GM23338 (cell line): ENCODE measurements around the gene DCDC1. TPM values are rescaled to one million over a fixed set of nuclear protein-coding genes. Genes with fewer than 3 reads are reported as not detected.

ENCODE experiments used
- ATAC-seq: fragments of 200-7000 bp; cut with Tn5 transposase; 3 replicates; pipeline ENCODE4 v1.9.1; 2020
- DNase-seq: peaks from one replicate; pipeline ENCODE4 v3.0.0-alpha.2; 2015; ENCODE audit warnings: low spot score
- H2AFZ ChIP-seq: fragments of 200-600 bp; sonication (generic); 2 replicates; pipeline ENCODE4 v1.8.0; 2016; ENCODE audit warnings: antibody characterized with exemption, mild to moderate bottlenecking, moderate library complexity
- H3F3A ChIP-seq: fragments of 200-600 bp; sonication (generic); replicated peaks from 2 replicates; pipeline ENCODE4 v1.8.0; 2017; ENCODE audit warnings: antibody characterized with exemption, mixed run types, low read depth
- H3K27ac ChIP-seq: fragments of 200-600 bp; sonication (generic); 2 replicates; pipeline ENCODE4 v1.6.1; 2016; ENCODE audit warnings: low read depth
- H3K27me3 ChIP-seq: fragments of 200-600 bp; sonication (generic); 2 replicates; pipeline ENCODE4 v1.8.0; 2016; ENCODE audit warnings: mild to moderate bottlenecking, mixed run types, moderate library complexity; ENCODE audit not compliant: insufficient read depth
- H3K36me3 ChIP-seq: fragments of 200-600 bp; sonication (generic); 2 replicates; pipeline ENCODE4 v1.8.0; 2016; ENCODE audit warnings: mild to moderate bottlenecking; ENCODE audit not compliant: insufficient read depth
- H3K4me1 ChIP-seq: fragments of 200-600 bp; sonication (generic); 2 replicates; pipeline ENCODE4 v1.8.0; 2016; ENCODE audit warnings: mild to moderate bottlenecking, moderate library complexity; ENCODE audit not compliant: insufficient read depth
- H3K4me2 ChIP-seq: fragments of 200-600 bp; sonication (generic); 2 replicates; pipeline ENCODE4 v1.7.1; 2017; ENCODE audit warnings: mixed run types
- H3K4me3 ChIP-seq: fragments of 200-600 bp; sonication (generic); 2 replicates; pipeline ENCODE4 v1.6.1; 2016; ENCODE audit warnings: mixed run types
- H3K79me2 ChIP-seq: fragments of 200-600 bp; sonication (generic); replicated peaks from 2 replicates; pipeline ENCODE4 v1.8.0; 2017; ENCODE audit warnings: mild to moderate bottlenecking; ENCODE audit not compliant: insufficient read depth
- H3K9me2 ChIP-seq: fragments of 200-600 bp; sonication (generic); 2 replicates; pipeline ENCODE4 v1.8.0; 2017; ENCODE audit not compliant: insufficient read depth
- H4K20me1 ChIP-seq: fragments of 200-600 bp; sonication (generic); replicated peaks from 2 replicates; pipeline ENCODE4 v1.8.0; 2017; ENCODE audit warnings: mild to moderate bottlenecking; ENCODE audit not compliant: insufficient read depth
- H3K27ac Mint-ChIP-seq: 2 replicates; pipeline ENCODE4 v1.8.0; 2020; ENCODE audit warnings: inconsistent platforms, mild to moderate bottlenecking, moderate library complexity, mixed read lengths
- H3K27me3 Mint-ChIP-seq: 3 replicates; pipeline ENCODE4 v1.8.0; 2022; ENCODE audit warnings: low read depth, mild to moderate bottlenecking, moderate library complexity, mixed read lengths, inconsistent platforms; ENCODE audit not compliant: insufficient read depth, poor library complexity
- H3K36me3 Mint-ChIP-seq: 3 replicates; pipeline ENCODE4 v1.8.0; 2021; ENCODE audit warnings: low read depth, mild to moderate bottlenecking, inconsistent platforms, moderate library complexity, mixed read lengths
- H3K4me1 Mint-ChIP-seq: 3 replicates; pipeline ENCODE4 v1.8.0; 2020; ENCODE audit warnings: mild to moderate bottlenecking, inconsistent platforms, mixed read lengths
- H3K4me3 Mint-ChIP-seq: 3 replicates; pipeline ENCODE4 v1.8.0; 2021; ENCODE audit warnings: moderate library complexity, mild to moderate bottlenecking, inconsistent platforms, mixed read lengths
- H3K9me3 Mint-ChIP-seq: 3 replicates; pipeline ENCODE4 v1.8.0; 2020; ENCODE audit warnings: moderate library complexity, mild to moderate bottlenecking, inconsistent platforms, mixed read lengths
- CREB1 ChIP-seq: fragments of 250-450 bp; sonication (Bioruptor Pico); IDR thresholded peaks from 2 replicates; pipeline ENCODE4 v1.5.0; 2020; ENCODE audit warnings: low read depth, mild to moderate bottlenecking, moderate library complexity
- CTCF ChIP-seq, 2 experiments: fragments of 200-600 bp in 1 of 2; sonication (generic) in 1 of 2; conservative IDR thresholded peaks; 2 replicates each; pipeline versions ENCODE4 v1.5.1 to v1.6.1; 2016 to 2017; ENCODE audit warnings: antibody characterized with exemption in 2 of 2, low read depth in 2 of 2, mild to moderate bottlenecking in 2 of 2, moderate library complexity in 1 of 2
- EZH2phosphoT487 ChIP-seq: fragments of 200-600 bp; sonication (generic); IDR thresholded peaks from one replicate; pipeline ENCODE4 v1.8.1; 2018; ENCODE audit warnings: antibody characterized with exemption; ENCODE audit not compliant: unreplicated experiment
- NANOG ChIP-seq: IDR thresholded peaks from 2 replicates; pipeline ENCODE4 v1.6.1; 2016; ENCODE audit warnings: antibody characterized with exemption, borderline replicate concordance
- ZNF114 ChIP-seq: fragments of 250-450 bp; sonication (Bioruptor Pico); IDR thresholded peaks from 2 replicates; pipeline ENCODE4 v1.5.0; 2020; ENCODE audit warnings: mild to moderate bottlenecking, moderate library complexity
- ZNF331 ChIP-seq: fragments of 250-450 bp; sonication (Bioruptor Pico); IDR thresholded peaks from 2 replicates; pipeline ENCODE4 v1.5.0; 2020; ENCODE audit warnings: low read depth, mild to moderate bottlenecking, moderate library complexity
- polyA plus RNA-seq: library from polyadenylated mRNA; unstranded; fragments of >200 nt; fragmentation: Nextera tagmentation; extraction: Ambion mirVana; gene quantifications from 2 replicates; pipeline ENCODE4 v1.2.1, GENCODE V29; 2016
- total RNA-seq: library from RNA; depleted of rRNA; stranded (reverse); fragments of >200 nt; shearing (Covaris generic); gene quantifications from 2 replicates; pipeline ENCODE4 v1.2.3, GENCODE V29; 2014
- TF ChIP-seq, protein P1 (sequence below): IDR thresholded peaks from 2 replicates; pipeline ENCODE4 v1.6.1; 2016; ENCODE audit warnings: antibody characterized with exemption
- TF ChIP-seq, protein P2 (sequence below): IDR thresholded peaks from one replicate; pipeline ENCODE4 v1.6.1; 2018; ENCODE audit warnings: antibody characterized with exemption; ENCODE audit not compliant: unreplicated experiment

The DCDC1 gene
- total and polyA plus RNA-seq, 2 experiments from 2014 or later: 0.56 to 0.58 TPM

DNA sequence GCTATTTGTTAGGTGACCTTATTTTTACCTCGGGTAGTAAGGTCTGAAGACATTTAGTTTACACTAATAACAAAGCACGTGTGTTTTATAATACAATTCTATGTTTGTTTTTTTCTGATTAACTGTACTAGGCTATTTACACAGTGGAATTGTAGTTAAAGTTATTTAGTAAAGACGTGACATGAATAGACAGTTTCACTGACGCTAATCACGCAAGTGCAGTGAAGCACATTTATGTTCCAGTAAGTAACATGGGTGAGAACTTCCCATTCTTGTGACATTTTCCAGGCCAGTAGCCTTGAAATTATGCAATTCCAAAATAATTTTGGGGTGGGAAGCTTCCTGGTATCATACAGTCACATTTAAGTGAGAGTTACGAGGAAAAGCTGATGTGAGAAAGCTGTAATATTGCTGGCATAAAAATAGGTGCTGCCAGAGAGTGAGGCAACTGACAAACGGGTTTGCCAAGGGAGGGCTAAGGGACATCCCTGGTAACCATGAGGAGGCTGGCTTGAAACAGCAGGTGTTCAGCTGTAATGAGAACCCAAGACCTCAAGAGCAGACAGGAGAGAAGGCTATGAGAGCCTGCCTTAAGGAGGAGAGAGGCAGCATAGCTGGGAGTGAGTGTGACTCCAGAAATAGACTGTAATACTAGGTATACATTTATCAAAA is 378.8 kb downstream of the DCDC1 start:
- H3F3A ChIP-seq: no peaks in the 10 kb centered on the region
- H2AFZ ChIP-seq: no peak overlapping the region
- Mint-ChIP-seq H3K27ac (no peak overlapping the region), H3K9me3 (no peaks in the 10 kb centered on the region), H3K4me3 (no peak overlapping the region), H3K4me1 (no peaks in the 10 kb centered on the region), H3K36me3 (no peaks in the 10 kb centered on the region), H3K27me3 (no peaks in the 10 kb centered on the region)
- H3K79me2 ChIP-seq: no peaks in the 10 kb centered on the region
- no peak for ATAC-seq
- H3K27me3 ChIP-seq: no peaks in the 10 kb centered on the region
- H3K4me2 ChIP-seq: no peak overlapping the region
- DNase-seq: no peak
- no peak overlapping the region for H3K27ac ChIP-seq
- H3K9me2 ChIP-seq: no peaks in the 10 kb centered on the region
- H3K36me3 ChIP-seq: no peaks in the 10 kb centered on the region
- H3K4me1 ChIP-seq: no peaks in the 10 kb centered on the region
- H4K20me1 ChIP-seq: no peaks in the 10 kb centered on the region
- TF ChIP-seq NANOG: no peak
- no peak for TF ChIP-seq ZNF114 (CRISPR knock-in tag)
- TF ChIP-seq, protein P1, sequence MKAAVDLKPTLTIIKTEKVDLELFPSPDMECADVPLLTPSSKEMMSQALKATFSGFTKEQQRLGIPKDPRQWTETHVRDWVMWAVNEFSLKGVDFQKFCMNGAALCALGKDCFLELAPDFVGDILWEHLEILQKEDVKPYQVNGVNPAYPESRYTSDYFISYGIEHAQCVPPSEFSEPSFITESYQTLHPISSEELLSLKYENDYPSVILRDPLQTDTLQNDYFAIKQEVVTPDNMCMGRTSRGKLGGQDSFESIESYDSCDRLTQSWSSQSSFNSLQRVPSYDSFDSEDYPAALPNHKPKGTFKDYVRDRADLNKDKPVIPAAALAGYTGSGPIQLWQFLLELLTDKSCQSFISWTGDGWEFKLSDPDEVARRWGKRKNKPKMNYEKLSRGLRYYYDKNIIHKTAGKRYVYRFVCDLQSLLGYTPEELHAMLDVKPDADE: no peak
- H3K4me3 ChIP-seq: no peak overlapping the region

DNA sequence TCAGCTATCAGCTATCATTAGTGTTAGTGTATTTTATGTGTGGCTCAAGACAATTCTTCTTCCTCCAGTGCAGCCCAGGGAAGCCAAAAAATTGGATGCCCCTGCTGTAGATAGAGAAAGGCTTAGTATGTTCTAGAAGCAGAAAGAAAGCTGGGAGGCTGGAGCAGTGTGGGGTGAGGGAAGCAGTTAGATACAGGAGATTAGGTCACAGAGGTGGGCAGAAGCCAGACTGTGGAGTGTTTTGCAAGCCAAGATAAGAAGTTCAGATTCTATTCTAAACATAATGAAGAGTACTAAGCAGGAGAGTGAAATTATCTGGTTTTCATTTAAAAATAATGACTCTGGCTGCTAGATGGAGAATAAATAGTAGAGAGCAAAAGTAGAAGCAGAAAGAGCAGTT is 381.7 kb downstream of the DCDC1 start:
- Histone ChIP-seq H3K4me2 (no peak overlapping the region), H3K27ac (no peak overlapping the region), H3K36me3 (no peaks in the 10 kb centered on the region), H2AFZ (no peak overlapping the region), H4K20me1 (no peaks in the 10 kb centered on the region), H3K4me1 (no peaks in the 10 kb centered on the region), H3K79me2 (no peaks in the 10 kb centered on the region), H3K4me3 (no peak overlapping the region), H3K27me3 (no peaks in the 10 kb centered on the region), H3F3A (no peaks in the 10 kb centered on the region), H3K9me2 (no peaks in the 10 kb centered on the region)
- H3K4me1 Mint-ChIP-seq: peaks cover 11% of the 10 kb centered on the region
- H3K27ac Mint-ChIP-seq: no peak overlapping the region
- no peak for DNase-seq
- H3K27me3 Mint-ChIP-seq: no peaks in the 10 kb centered on the region
- no peaks in the 10 kb centered on the region for H3K9me3 Mint-ChIP-seq
- TF ChIP-seq NANOG (no peak), ZNF114 (CRISPR knock-in tag) (no peak), CREB1 (CRISPR knock-in tag) (no peak), EZH2phosphoT487 (no peak), ZNF331 (CRISPR knock-in tag) (no peak), CTCF (conservative IDR thresholded peaks at IDR 0.05; ENCODE audit: low read depth in 2 of 2) (no peak)
- TF ChIP-seq, protein P1: no peak
- TF ChIP-seq, protein P2, sequence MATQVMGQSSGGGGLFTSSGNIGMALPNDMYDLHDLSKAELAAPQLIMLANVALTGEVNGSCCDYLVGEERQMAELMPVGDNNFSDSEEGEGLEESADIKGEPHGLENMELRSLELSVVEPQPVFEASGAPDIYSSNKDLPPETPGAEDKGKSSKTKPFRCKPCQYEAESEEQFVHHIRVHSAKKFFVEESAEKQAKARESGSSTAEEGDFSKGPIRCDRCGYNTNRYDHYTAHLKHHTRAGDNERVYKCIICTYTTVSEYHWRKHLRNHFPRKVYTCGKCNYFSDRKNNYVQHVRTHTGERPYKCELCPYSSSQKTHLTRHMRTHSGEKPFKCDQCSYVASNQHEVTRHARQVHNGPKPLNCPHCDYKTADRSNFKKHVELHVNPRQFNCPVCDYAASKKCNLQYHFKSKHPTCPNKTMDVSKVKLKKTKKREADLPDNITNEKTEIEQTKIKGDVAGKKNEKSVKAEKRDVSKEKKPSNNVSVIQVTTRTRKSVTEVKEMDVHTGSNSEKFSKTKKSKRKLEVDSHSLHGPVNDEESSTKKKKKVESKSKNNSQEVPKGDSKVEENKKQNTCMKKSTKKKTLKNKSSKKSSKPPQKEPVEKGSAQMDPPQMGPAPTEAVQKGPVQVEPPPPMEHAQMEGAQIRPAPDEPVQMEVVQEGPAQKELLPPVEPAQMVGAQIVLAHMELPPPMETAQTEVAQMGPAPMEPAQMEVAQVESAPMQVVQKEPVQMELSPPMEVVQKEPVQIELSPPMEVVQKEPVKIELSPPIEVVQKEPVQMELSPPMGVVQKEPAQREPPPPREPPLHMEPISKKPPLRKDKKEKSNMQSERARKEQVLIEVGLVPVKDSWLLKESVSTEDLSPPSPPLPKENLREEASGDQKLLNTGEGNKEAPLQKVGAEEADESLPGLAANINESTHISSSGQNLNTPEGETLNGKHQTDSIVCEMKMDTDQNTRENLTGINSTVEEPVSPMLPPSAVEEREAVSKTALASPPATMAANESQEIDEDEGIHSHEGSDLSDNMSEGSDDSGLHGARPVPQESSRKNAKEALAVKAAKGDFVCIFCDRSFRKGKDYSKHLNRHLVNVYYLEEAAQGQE: no peak
- no peak overlapping the region for H3K4me3 Mint-ChIP-seq
- no peak for ATAC-seq
- H3K36me3 Mint-ChIP-seq: no peaks in the 10 kb centered on the region
